ENCODE results near the gene SGO2. TPM values are rescaled to one million over a fixed set of nuclear protein-coding genes. Genes with fewer than 3 reads are reported as not detected.

The SGO2 gene
- total and polyA plus RNA-seq, 2 of the 13 experiments (the other 11 are each of a cell fraction or from before 2014, with no cell fraction given): 5.1 to 16.2 TPM

DNA sequence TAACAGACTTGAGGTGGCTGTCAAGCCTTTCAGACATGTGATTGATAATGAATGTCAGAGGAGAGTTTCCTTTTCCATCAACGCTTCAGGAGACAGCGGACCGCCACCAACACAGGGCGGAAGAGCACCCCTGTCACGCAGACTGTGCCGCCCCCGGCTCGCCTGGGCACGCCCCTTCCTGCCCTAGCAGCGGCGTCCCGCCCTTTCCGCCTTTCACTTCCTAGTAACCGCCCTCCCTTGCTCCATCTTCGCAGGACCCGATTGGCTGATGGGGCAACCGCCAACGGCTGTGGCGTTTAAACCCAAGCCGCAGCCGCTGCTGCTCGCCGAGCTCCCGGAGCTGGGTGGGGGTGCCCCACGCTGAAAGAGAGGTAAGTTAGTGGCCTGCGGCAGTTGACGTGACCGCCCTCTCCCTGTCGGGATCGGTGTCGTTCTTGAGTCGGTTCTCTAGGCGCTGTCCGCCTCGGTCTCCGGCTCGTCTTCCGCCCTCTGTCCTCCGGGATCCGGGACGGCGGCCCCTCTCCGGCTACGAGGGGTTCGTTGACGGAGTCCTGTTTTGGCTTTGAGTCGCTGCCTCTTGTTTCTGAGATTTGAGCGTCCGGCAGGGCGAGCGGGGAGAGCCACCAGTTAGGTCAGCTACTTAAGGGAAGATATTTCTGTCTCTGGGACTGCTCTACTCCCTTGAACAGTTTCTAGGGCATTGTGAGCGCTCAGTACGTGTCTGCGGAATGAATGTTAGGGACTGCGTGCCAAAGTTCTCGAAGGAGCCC is at the start of gene SGO2 (continued):
- TF ChIP-seq ZNF224 (CRISPR knock-in tag; IDR thresholded peaks at IDR 0.05) (0 out of 2 replicates have a peak, but pooled peaks have one; percentile 72), BATF2 (CRISPR knock-in tag; IDR thresholded peaks at IDR 0.05) (0 out of 2 replicates have a peak, but pooled peaks have one; percentile 85), DZIP1 (CRISPR knock-in tag; IDR thresholded peaks at IDR 0.05) (no peak), MBNL3 (CRISPR knock-in tag; conservative IDR thresholded peaks at IDR 0.05) (no peak), ZNF207 (IDR thresholded peaks at IDR 0.05; ENCODE audit: borderline replicate concordance) (no peak), ZNF547 (CRISPR knock-in tag; IDR thresholded peaks at IDR 0.05) (peak; percentile 95), ZNF780A (CRISPR knock-in tag; IDR thresholded peaks at IDR 0.05) (no peak), THRA (CRISPR knock-in tag; IDR thresholded peaks at IDR 0.05; ENCODE audit: borderline replicate concordance) (peak; percentile 57), ZIK1 (CRISPR knock-in tag; IDR thresholded peaks at IDR 0.05; ENCODE audit: borderline replicate concordance, low read depth) (peak; percentile 83; the same call in 1 of the 2 replicates), ZNF577 (CRISPR knock-in tag; IDR thresholded peaks at IDR 0.05; ENCODE audit: borderline replicate concordance, low read depth) (no peak), NFKBIZ (CRISPR knock-in tag; IDR thresholded peaks at IDR 0.05) (peak; percentile 66; the same call in 1 of the 2 replicates), SATB2 (CRISPR knock-in tag; IDR thresholded peaks at IDR 0.05) (no peak; the same call in 1 of the 2 replicates), NCOA1 (CRISPR knock-in tag; IDR thresholded peaks at IDR 0.05) (no peak), MZF1 (CRISPR knock-in tag; IDR thresholded peaks at IDR 0.05; ENCODE audit: borderline replicate concordance) (peak; percentile 89; the same call in 1 of the 2 replicates), HMG20A (CRISPR knock-in tag; IDR thresholded peaks at IDR 0.05; ENCODE audit: borderline replicate concordance) (no peak), KLF9 (CRISPR knock-in tag; IDR thresholded peaks at IDR 0.05; ENCODE audit: low read depth) (peak; percentile 97), ZNF101 (CRISPR knock-in tag; IDR thresholded peaks at IDR 0.05; ENCODE audit: borderline replicate concordance, low read depth) (no peak), HNF4A (CRISPR knock-in tag; IDR thresholded peaks at IDR 0.05) (no peak), ZMAT3 (CRISPR knock-in tag; conservative IDR thresholded peaks at IDR 0.05) (peak; percentile 78; the same call in 1 of the 2 replicates), PLSCR1 (CRISPR knock-in tag; IDR thresholded peaks at IDR 0.05; ENCODE audit: borderline replicate concordance) (no peak), ZNF776 (CRISPR knock-in tag; IDR thresholded peaks at IDR 0.05) (0 out of 2 replicates have a peak, but pooled peaks have one; percentile 25)
- TF ChIP-seq, protein P1, sequence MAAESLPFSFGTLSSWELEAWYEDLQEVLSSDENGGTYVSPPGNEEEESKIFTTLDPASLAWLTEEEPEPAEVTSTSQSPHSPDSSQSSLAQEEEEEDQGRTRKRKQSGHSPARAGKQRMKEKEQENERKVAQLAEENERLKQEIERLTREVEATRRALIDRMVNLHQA (CRISPR knock-in tag; IDR thresholded peaks at IDR 0.05): no peak
- TF ChIP-seq, protein P2, sequence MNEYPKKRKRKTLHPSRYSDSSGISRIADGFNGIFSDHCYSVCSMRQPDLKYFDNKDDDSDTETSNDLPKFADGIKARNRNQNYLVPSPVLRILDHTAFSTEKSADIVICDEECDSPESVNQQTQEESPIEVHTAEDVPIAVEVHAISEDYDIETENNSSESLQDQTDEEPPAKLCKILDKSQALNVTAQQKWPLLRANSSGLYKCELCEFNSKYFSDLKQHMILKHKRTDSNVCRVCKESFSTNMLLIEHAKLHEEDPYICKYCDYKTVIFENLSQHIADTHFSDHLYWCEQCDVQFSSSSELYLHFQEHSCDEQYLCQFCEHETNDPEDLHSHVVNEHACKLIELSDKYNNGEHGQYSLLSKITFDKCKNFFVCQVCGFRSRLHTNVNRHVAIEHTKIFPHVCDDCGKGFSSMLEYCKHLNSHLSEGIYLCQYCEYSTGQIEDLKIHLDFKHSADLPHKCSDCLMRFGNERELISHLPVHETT (CRISPR knock-in tag; conservative IDR thresholded peaks at IDR 0.05): no peak; the same call in 1 of the 2 replicates

All from HepG2 (cell line).